ENCODE data around the gene RLIM. TPM values are rescaled to one million over a fixed set of nuclear protein-coding genes. Genes with fewer than 3 reads are reported as not detected.

The RLIM gene
- total RNA-seq (2022; extraction: Qiagen RNA extraction) = 14.6 to 23.3 TPM (median 20.1 TPM) in 5 replicates

GRCh38 chrX:74614093-74614909 lies at the start of gene RLIM:
Gene RLIM (minus strand): TSS chrX:74614624. CDS start chrX:74595977, 18,647 bp downstream.

Other genes starting within 250 kb of the RLIM start
- 19.7 to 22.8 TPM (median 20.8 TPM) in 5 replicates for gene SLC16A2, start 193.1 kb downstream of the RLIM start, total RNA-seq (2022; extraction: Qiagen RNA extraction)

Data from A549 treated with dexamethasone at 1 μM for 4 hours (cell line).